Cardiac fibroblast (primary cell): ENCODE results near the gene OR1L6.

Experiments used
- DNase-seq, 2 donors: peaks; one replicate each; pipeline versions ENCODE4 v3.0.0 to v3.0.0-alpha.2; 2010; ENCODE audit warnings: low read depth in 2 of 2
- H3K4me3 ChIP-seq, 2 donors: replicated peaks in 1 of 2; 1 replicate in 1 of 2; 2 replicates in 1 of 2; pipeline ENCODE4 v1.5.1; 2011; ENCODE audit warnings: low read depth in 2 of 2, low read length in 2 of 2, mild to moderate bottlenecking in 2 of 2, moderate library complexity in 1 of 2
- TF ChIP-seq, protein P1 (sequence below): IDR thresholded peaks from one replicate; pipeline ENCODE4 v1.5.1; 2011; ENCODE audit warnings: low read depth, mild to moderate bottlenecking, low read length, inconsistent platforms

Gene OR1L6

DNA sequence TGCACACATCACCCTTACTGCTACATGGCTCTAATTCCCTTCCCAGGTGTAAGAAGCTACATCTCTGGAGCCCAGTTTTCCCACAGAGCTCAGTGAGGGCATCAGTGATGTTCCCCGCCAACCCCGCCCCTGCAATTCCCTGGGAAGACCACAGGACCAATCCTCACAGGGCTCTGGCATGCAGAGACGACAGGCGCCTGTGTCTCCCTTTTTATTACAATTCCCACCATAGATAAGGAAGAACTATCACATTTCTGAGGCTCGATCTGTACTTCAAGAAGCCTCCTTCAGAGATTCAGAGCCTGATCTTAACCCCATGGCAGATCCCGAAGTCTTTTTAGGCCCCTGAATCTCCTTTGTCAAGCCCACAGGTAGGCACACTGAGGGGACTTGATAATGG is at the start of gene OR1L6:
Gene OR1L6, plus strand, starts transcription at position 301 of the 400 bp plus-strand sequence. CDS start 7,545 bp downstream, outside the sequence.
- no peak for DNase-seq
- TF ChIP-seq, protein P1, sequence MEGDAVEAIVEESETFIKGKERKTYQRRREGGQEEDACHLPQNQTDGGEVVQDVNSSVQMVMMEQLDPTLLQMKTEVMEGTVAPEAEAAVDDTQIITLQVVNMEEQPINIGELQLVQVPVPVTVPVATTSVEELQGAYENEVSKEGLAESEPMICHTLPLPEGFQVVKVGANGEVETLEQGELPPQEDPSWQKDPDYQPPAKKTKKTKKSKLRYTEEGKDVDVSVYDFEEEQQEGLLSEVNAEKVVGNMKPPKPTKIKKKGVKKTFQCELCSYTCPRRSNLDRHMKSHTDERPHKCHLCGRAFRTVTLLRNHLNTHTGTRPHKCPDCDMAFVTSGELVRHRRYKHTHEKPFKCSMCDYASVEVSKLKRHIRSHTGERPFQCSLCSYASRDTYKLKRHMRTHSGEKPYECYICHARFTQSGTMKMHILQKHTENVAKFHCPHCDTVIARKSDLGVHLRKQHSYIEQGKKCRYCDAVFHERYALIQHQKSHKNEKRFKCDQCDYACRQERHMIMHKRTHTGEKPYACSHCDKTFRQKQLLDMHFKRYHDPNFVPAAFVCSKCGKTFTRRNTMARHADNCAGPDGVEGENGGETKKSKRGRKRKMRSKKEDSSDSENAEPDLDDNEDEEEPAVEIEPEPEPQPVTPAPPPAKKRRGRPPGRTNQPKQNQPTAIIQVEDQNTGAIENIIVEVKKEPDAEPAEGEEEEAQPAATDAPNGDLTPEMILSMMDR = no peak
- H3K4me3 ChIP-seq = no peak within 1 kb of the TSS

DNA sequence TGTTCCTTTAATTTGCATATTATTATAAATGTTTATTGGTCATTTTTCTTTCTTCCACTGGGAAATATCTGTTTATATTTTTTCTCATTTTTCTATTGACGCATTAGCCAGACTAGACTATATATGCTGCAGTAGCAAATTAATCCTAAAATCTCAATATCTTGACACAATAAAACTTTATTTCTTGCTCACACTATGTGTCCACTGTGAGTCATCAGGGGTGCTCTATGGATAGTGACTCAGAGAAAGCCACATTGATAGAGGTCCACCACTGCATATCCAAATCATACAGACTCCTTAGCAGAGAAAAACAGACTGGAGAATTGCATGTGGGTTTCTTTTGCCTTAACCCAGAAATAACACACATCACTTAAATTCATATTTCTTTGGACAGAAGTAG is 46.4 kb upstream of the OR1L6 start:
- TF ChIP-seq, protein P1 = no peak
- peak in 1 of 2 donors; percentile 12 for DNase-seq
- no peak overlapping the region for H3K4me3 ChIP-seq

GRCh38 chr9:122718038-122718437 is 24.1 kb upstream of the OR1L6 start:
- TF ChIP-seq, protein P1 = no peak
- no peak for DNase-seq
- no peak overlapping the region for H3K4me3 ChIP-seq

DNA sequence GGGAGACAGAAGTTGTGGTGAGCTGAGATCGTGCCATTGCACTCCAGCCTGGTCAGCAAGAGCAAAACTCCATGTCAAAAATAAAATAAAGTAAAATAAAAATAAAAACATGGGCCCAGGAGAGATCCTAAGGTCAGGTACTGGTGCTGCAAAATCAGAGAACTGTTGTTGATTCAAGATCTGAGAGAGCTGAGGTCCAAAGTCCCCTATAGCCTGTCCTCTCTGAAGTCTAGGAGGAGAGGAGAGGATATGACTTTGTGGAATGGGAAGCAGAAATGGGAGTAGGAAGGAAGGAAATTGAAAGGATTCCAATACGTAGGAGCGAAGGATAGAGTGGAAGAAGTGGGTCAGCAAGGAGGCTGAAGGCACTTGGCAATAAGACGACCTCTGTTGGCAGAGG is 22.9 kb upstream of the OR1L6 start:
- no peak overlapping the region for H3K4me3 ChIP-seq
- TF ChIP-seq, protein P1 = no peak
- no peak for DNase-seq

DNA sequence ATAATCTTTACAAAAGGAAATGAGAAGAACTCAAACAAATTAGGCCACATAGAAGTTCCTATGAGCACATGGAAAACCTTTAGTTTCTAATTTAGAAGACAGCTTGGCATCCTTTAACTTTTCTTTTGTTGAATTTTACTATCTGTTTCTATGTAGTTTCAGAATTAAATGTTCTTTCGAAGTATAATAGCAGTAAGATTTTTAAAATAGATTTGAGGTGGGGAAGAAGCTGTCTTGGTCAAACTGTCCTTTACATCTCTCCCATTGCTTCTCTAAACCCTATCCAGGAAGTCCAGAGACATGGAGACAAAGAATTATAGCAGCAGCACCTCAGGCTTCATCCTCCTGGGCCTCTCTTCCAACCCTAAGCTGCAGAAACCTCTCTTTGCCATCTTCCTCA is 18.4 kb upstream of the OR1L6 start, which contains the start of gene OR1L4:
Gene OR1L4, plus strand, starts transcription at position 301 of the 400 bp plus-strand sequence. Its CDS starts 0 bp downstream, at position 301.
- TF ChIP-seq, protein P1 = no peak
- H3K4me3 ChIP-seq = no peak within 1 kb of the TSS
- DNase-seq = no peak

DNA sequence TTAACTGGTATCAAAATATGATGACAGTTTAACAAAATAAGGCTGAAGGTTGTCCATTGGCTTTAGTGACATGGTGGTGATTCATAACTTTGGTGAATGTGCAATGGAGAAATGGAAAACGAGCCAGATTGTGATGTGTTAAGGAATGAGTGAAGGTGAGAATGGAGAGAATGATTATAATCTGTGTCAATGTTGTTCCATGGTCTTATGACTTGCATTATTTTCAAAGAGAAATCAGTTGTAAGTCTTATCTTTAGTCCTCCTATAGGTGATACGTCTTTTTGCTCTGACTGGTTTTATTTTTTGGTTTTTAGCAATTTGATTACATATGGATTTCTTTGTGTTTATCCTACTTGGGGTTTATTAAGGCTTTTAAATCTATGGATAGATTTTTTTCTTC is 12.7 kb downstream of the OR1L6 start:
- TF ChIP-seq, protein P1 = no peak
- DNase-seq = no peak
- no peak overlapping the region for H3K4me3 ChIP-seq

GRCh38 chr9:122767817-122768216 is 25.7 kb downstream of the OR1L6 start:
- TF ChIP-seq, protein P1 = no peak
- DNase-seq = no peak
- no peak overlapping the region for H3K4me3 ChIP-seq
